GM19023 (cell line): ENCODE results near the gene ZMYND8.
"Not testable (repeated sequence)": the region's sequence is repeated elsewhere in the genome, so short reads cannot be mapped to it uniquely, and the experiment has no call there.

Source experiments
- ATAC-seq: cut with Tn5 transposase; IDR thresholded peaks from one replicate; pipeline ENCODE4 v1.9.1; 2021; ENCODE audit warnings: mild to moderate bottlenecking, moderate library complexity; ENCODE audit not compliant: unreplicated experiment

The ZMYND8 gene

DNA sequence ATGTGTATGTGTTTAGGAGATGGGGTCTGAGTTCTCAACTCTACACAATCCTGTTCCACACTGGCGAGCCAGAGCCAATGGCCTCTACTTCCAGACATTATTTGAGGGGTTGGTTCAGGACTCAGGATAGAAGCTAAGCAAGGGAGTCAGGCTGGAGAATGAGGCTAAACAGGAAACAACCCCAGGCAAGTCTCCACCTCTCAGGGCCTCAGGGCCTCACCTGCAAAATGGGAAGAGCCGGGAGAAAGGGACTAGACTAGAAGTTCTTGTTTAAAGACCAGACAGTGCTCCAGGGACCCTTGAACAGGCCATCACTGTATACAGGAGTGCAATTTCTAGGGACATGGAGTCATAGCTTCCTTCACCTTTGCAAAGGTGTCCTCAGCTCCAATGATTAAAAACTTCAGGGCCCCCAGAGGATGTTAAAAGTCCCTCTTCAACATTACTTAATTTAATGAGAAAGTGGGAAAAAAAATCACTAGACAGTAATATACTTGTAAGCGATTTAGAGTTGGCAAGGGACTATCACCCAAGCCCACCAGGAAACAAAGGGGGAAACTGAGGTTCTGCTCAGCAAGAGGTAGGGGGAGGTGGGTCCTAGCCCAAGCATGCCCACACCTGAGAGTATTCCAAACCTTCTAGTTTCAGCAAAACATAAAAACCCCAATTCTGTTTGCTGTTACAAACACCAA is 41.7 kb downstream of the ZMYND8 start:
- ATAC-seq = no peak

GRCh38 chr20:47311967-47312681 is 44.4 kb downstream of the ZMYND8 start:
- no peak for ATAC-seq

- no peak for ATAC-seq
These were observed 45.3 kb downstream of the ZMYND8 start for GRCh38 chr20:47311211-47311610.

DNA sequence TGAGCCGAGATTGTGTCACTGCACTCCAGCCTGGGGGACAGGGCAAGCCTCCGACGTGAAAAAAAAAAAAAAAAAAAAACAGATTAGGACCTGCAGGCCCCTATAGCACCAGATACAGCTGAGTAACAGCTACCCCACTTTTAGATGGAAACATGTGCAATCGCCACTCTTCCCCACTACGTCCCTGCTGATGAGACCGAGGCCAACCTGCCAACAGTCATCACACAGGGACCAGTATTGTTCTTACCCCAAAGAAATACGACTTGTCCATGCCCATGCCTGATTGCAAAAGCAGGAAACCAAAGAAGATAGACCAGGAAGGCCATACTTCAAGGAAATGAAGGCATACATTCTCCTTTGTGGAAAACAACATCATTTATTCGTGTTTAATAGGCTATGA is 45.8 kb downstream of the ZMYND8 start:
- ATAC-seq = no peak

DNA sequence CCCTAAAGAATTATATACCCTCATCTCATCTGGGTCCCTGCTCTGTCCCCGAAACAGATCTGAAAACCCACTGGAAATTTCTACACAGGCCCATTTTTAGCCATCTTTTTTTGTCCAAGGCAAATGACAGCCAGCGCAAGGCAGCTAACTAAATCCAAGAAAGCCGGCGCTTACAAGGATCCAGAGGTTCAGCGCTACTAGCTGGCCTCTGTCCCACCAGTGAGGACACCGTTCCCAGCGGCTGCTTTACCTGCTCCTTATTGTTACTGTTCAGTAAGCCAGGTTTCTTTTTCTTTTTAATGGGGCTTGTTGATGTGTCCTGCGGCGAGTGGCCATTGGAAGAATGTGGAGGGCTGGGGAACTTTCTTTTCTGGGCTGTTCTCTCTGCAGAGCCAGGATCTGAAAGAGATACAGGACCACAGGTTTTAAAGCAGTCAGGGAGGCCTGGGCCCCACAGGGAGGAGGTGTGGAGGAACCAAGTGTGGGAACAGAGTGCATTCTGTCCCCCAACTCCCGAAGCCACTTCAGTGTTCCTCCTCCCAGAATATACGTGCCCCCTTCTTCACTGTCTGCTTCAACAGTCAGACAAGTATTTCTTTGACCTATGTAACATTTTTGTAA is 46.6 kb downstream of the ZMYND8 start:
- no peak for ATAC-seq

- no peak for ATAC-seq
These were observed 47.1 kb downstream of the ZMYND8 start for GRCh38 chr20:47309394-47309793.

GRCh38 chr20:47307569-47307968 is 48.9 kb downstream of the ZMYND8 start:
- not testable (repeated sequence) for ATAC-seq

GRCh38 chr20:47306755-47307370 is 49.6 kb downstream of the ZMYND8 start:
- no peak for ATAC-seq

- ATAC-seq = no peak
These were observed 50.4 kb downstream of the ZMYND8 start for GRCh38 chr20:47306095-47306494.

GRCh38 chr20:47305667-47306066 is 50.8 kb downstream of the ZMYND8 start:
- no peak for ATAC-seq

DNA sequence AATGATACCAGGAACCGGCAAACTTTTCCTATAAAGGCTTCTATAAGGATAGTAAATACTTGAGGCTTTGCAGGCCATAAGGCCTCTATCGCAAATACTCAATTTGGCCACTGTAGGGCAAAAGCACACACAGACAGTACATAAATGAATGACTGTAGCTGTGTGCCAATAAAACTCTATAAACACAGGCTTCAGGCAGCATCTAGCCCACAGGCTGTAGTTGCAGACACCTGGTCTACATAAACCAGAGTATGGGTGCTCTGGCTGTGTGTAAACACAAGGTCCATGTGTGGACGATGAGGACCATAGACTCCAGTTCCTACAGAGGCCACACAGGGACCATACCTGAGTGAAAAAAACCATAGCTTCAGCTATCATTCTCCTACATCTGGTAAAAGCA is 52.2 kb downstream of the ZMYND8 start:
- no peak for ATAC-seq

DNA sequence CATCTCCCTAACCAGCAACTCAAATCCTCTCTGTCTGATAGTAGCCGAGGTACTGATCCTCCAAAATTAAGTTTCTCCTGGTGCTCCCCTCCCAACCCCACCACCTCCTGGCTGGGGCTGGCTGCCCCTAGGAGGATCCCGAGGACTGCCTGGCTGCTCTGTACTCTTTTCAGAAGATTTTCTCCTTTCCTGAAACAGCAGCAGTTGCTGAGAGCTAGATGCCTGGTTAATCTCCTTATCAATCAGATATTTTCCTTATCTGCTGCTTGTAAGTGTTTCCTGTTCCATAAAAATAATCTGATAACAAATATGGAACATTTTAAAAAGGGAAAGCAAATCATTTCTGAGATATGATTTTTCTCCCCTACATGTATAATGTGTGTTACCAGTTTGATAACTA is 52.8 kb downstream of the ZMYND8 start:
- ATAC-seq = no peak

DNA sequence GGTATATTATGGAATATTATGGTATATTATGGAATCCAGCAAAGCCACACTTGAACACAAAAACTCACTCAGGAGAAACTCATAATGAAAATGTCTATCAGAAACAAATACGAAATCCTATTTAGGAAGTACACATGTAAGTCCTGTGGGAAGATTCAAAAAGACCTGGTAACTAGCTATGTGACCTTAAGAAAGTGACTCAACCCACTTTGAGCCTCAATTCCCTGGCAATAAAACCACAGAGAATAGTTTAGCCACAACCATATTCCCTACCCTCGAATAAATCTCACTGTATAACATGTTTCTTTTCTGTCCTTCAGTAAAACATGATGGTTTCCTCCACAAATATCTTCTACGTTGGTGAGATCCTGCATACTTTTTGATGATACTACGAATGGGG is 56.4 kb downstream of the ZMYND8 start:
- ATAC-seq = no peak

DNA sequence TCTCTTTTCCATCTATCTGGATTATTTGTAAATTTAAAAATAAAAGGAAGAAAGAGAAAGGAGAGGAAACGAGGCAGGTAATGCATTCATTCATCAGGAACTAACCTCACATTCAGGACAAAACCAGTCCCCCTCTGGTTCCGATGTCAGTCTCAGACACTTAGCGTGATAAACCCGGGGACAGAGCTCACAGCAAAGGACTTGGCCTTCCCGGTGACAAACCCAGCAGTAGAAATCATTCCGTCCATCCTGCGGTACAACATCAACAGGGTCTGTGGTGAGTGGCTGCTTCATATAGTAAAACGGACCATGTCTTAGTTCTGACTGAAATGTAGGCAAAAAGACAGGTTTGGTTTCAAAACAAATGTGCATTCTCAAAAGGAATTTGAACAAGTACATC is 57.9 kb downstream of the ZMYND8 start:
- no peak for ATAC-seq

- ATAC-seq = no peak
These were observed 58.8 kb downstream of the ZMYND8 start for GRCh38 chr20:47297746-47298145.

- no peak for ATAC-seq
These were observed 59.5 kb downstream of the ZMYND8 start for GRCh38 chr20:47296950-47297349.

- no peak for ATAC-seq
These were observed 60.5 kb downstream of the ZMYND8 start for GRCh38 chr20:47295921-47296426.

GRCh38 chr20:47295129-47295813 is 61.2 kb downstream of the ZMYND8 start:
- no peak for ATAC-seq

DNA sequence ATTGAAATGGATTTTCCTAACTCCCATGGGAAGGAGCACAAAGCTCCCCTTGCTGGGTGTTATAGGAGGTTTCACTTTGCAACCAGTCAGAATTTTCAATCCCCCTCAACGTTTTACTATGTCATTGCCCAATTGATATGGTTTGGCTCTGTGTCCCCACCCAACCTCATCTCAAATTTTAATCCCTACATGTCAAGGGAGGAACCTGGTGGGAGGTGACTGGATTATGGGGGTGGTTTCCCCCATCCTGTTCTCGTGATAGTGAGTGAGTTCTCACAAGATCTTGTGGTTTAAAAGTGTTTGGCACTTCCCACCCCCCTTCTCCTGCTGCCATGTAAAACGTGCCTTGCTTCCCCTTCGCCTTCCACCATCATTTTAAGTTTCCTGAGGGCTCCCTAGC is 62.9 kb downstream of the ZMYND8 start:
- ATAC-seq = no peak

GRCh38 chr20:47292581-47292980 is 63.9 kb downstream of the ZMYND8 start:
- ATAC-seq = no peak
